ENCODE data around the gene TFDP1. TPM values are rescaled to one million over a fixed set of nuclear protein-coding genes. Genes with fewer than 3 reads are reported as not detected.

TFDP1 gene
- total RNA-seq, 6 donors from 2014 or later, result 23.2 to 45.2 (median 37.9) TPM

GRCh38 chr13:113648216-113648610, 63.7 kb downstream of the TFDP1 start:
- Histone ChIP-seq H3K27me3 (no peaks in the 10 kb centered on the region), H3K27ac (peak overlapping the region; percentile 68 to 92 (median 80)), H3K4me1 (peaks cover 7 to 21% (median 16%) of the 10 kb centered on the region in 4 donors), H3K9me3 (no peaks in the 10 kb centered on the region), H3K36me3 (no peaks in the 10 kb centered on the region), H3K4me3 (peak overlapping the region in 3 of 4 donors; percentile 11 to 39 (median 29))
- ATAC-seq (ENCODE audit: low FRiP score in 2 of 2), result no peak
- TF ChIP-seq CTCF (IDR thresholded peaks at IDR 0.05), result no peak
- no peak for TF ChIP-seq POLR2A (IDR thresholded peaks at IDR 0.05)
- TF ChIP-seq POLR2AphosphoS5 (IDR thresholded peaks at IDR 0.05), result no peak
- TF ChIP-seq EP300 (IDR thresholded peaks at IDR 0.05), result no peak
- WGBS, 2 donors, result 84 to 87% methylated on average over 13 of the region's 13 CpGs
- DNase-seq, result peak; percentile 20 to 63

GRCh38 chr13:113649212-113649611, 64.7 kb downstream of the TFDP1 start:
- Histone ChIP-seq H3K36me3 (no peaks in the 10 kb centered on the region), H3K9me3 (no peaks in the 10 kb centered on the region), H3K27ac (no peak overlapping the region), H3K4me3 (no peak overlapping the region), H3K4me1 (peaks cover 7 to 21% (median 17%) of the 10 kb centered on the region in 4 donors), H3K27me3 (no peaks in the 10 kb centered on the region)
- WGBS, 2 donors, result 90 to 95% methylated on average over 17 of the region's 17 CpGs
- ATAC-seq (ENCODE audit: low FRiP score in 2 of 2) (no peak), DNase-seq (peak; percentile 7 to 60)
- TF ChIP-seq POLR2AphosphoS5 (IDR thresholded peaks at IDR 0.05) (no peak), EP300 (IDR thresholded peaks at IDR 0.05) (no peak), CTCF (IDR thresholded peaks at IDR 0.05) (no peak), POLR2A (IDR thresholded peaks at IDR 0.05) (no peak)

GRCh38 chr13:113650275-113650674, 65.7 kb downstream of the TFDP1 start:
- 71 to 76% methylated on average over 15 of the region's 15 CpGs for WGBS, 2 donors
- TF ChIP-seq POLR2AphosphoS5 (IDR thresholded peaks at IDR 0.05), result no peak
- TF ChIP-seq CTCF (IDR thresholded peaks at IDR 0.05), result no peak
- no peak for TF ChIP-seq POLR2A (IDR thresholded peaks at IDR 0.05)
- TF ChIP-seq EP300 (IDR thresholded peaks at IDR 0.05), result no peak
- Histone ChIP-seq H3K4me3 (peak overlapping the region in 2 of 4 donors; percentile 5 to 23), H3K36me3 (no peaks in the 10 kb centered on the region), H3K27ac (peak overlapping the region in 3 of 4 donors; percentile 0 to 58 (median 29)), H3K4me1 (peaks cover 7 to 21% (median 15%) of the 10 kb centered on the region in 4 donors), H3K9me3 (no peaks in the 10 kb centered on the region), H3K27me3 (no peaks in the 10 kb centered on the region)
- peak; percentile 67 to 80 for DNase-seq
- peak in 1 of 2 donors; percentile 7 for ATAC-seq (ENCODE audit: low FRiP score in 2 of 2)

- H3K4me3 ChIP-seq, result peak overlapping the region in 1 of 4 donors; percentile 5
- peak overlapping the region in 2 of 4 donors; percentile 0 to 58 for H3K27ac ChIP-seq
- DNase-seq, result peak in 1 of 2 donors; percentile 19
- no peak for TF ChIP-seq POLR2A (IDR thresholded peaks at IDR 0.05)
- ATAC-seq (ENCODE audit: low FRiP score in 2 of 2), result no peak
- no peaks in the 10 kb centered on the region for H3K9me3 ChIP-seq
- H3K27me3 ChIP-seq, result no peaks in the 10 kb centered on the region
- peaks cover 7 to 21% (median 14%) of the 10 kb centered on the region in 4 donors for H3K4me1 ChIP-seq
- 87 to 91% methylated on average over 16 of the region's 16 CpGs for WGBS, 2 donors
- no peaks in the 10 kb centered on the region for H3K36me3 ChIP-seq
These were observed 66.2 kb downstream of the TFDP1 start for GRCh38 chr13:113650731-113651148.

GRCh38 chr13:113651511-113652403, 67.2 kb downstream of the TFDP1 start:
- Histone ChIP-seq H3K4me3 (no peak overlapping the region), H3K4me1 (peaks cover 5 to 13% (median 9%) of the 10 kb centered on the region in 4 donors), H3K9me3 (no peaks in the 10 kb centered on the region), H3K27ac (no peak overlapping the region), H3K36me3 (no peaks in the 10 kb centered on the region), H3K27me3 (no peaks in the 10 kb centered on the region)
- no peak for TF ChIP-seq EP300 (IDR thresholded peaks at IDR 0.05)
- DNase-seq (peak; percentile 20 to 67), ATAC-seq (ENCODE audit: low FRiP score in 2 of 2) (no peak)
- 95 to 96% methylated on average over 30 to 31 of the region's 37 CpGs for WGBS, 2 donors
